Measurements from ENCODE around the gene SAPCD2.

Gene SAPCD2

GRCh38 chr9:137046088-137046787, 24.1 kb downstream of the SAPCD2 start, which contains the start of gene NPDC1:
Gene NPDC1, minus strand, starts transcription at chr9:137046177. Its CDS starts 188 bp downstream, at chr9:137045989.
- TF ChIP-seq CTCF (IDR thresholded peaks at IDR 0.05; ENCODE audit: poor library complexity, severe bottlenecking): peak; percentile 93
- H3K27me3 ChIP-seq (ENCODE audit: insufficient read depth, poor library complexity, severe bottlenecking): no peaks in the 10 kb centered on the region
- no peaks in the 10 kb centered on the region for H3K36me3 ChIP-seq (ENCODE audit: low read depth)
- DNase-seq (ENCODE audit: low spot score) (no peak), ATAC-seq (ENCODE audit: low read depth) (peak; percentile 43)
- peak within 1 kb of the TSS; percentile 67 for H3K4me3 ChIP-seq (ENCODE audit: severe bottlenecking)
- H3K27ac ChIP-seq (ENCODE audit: poor library complexity, severe bottlenecking): peak within 1 kb of the TSS; percentile 14
- H3K4me1 ChIP-seq (ENCODE audit: insufficient read depth, poor library complexity, severe bottlenecking): no peaks in the 10 kb centered on the region
- H3K9me3 ChIP-seq (ENCODE audit: severe bottlenecking): no peaks in the 10 kb centered on the region

DNA sequence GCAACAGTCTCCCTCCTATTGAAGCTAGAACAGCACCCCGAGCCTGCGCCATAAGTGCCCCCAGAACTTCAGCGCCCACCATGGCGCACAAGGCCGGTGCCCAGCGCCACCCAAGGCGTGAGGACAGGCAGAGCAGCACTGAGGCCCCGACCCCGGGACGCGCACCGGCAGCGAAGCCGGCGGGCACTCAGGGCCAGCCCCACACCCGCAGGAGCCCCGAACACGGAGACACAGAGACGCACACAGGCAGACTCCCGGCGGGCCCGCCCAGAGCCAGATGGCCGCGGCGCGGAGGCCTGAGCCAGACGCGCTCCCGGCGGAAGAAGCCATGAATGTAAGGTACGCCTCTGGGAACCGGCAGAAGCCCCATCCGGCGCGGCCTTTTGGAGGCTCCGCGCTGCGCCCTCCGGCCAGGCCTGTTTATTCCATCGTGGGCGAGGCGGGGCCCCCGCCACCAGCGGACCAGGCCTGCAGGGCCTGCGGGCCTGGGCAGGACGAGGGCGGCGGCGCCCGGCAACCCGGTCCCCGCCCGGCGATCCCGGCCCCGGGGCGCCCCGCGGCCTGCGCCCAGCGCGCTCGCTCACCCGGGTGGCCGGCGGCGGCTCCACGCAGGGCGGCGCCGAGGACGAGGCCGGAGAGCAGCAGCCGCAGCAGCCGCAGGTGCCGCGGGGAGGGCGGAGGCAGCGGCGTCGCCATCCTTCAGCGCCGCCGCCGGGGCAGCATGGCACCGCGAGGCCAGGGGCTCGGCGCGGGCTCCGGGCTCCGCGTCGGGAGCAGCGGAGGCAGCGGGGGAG, 24.9 kb downstream of the SAPCD2 start:
- peak; percentile 35 for ATAC-seq (ENCODE audit: low read depth)
- Histone ChIP-seq H3K36me3 (ENCODE audit: low read depth) (no peaks in the 10 kb centered on the region), H3K27ac (ENCODE audit: poor library complexity, severe bottlenecking) (peak overlapping the region; percentile 14), H3K4me3 (ENCODE audit: severe bottlenecking) (peak overlapping the region; percentile 67), H3K4me1 (ENCODE audit: insufficient read depth, poor library complexity, severe bottlenecking) (no peaks in the 10 kb centered on the region), H3K27me3 (ENCODE audit: insufficient read depth, poor library complexity, severe bottlenecking) (no peaks in the 10 kb centered on the region), H3K9me3 (ENCODE audit: severe bottlenecking) (no peaks in the 10 kb centered on the region)
- TF ChIP-seq CTCF (IDR thresholded peaks at IDR 0.05; ENCODE audit: poor library complexity, severe bottlenecking): no peak
- no peak for DNase-seq (ENCODE audit: low spot score)

DNA sequence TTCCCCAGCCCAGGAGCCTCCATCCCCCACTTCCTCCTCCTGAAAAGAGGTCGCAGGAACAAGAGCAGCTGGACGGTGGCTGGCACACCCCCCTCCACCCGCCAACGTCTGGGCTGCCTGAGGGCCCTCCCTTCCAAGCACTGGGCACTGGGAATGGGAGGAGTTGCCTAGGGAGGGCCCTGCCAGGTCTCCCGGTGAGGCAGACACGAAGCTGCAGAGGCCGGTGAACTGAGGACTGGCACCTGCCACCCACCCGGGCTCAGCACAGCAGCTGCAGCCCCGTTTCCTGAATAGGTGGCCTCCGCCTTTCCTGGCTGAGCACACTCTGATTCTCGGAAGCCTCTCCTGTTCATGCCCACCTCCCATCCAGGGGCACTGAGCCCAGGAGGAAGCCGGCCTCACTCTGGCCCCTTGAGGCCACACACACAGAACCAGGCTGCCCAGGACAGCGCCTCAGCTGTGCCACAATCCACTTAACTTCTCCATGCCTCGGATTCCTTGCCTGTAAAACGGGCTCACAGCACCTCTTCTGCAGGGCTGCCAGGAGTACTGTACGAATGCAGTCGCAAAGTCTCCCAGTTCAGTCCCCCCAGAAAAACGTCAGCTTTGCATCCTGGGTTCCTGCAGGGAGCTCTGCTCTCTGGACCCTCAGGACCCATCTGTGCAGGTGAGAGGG, 25.7 kb downstream of the SAPCD2 start:
- ATAC-seq (ENCODE audit: low read depth) (peak; percentile 36; the same call in 2 of the 3 replicates), DNase-seq (ENCODE audit: low spot score) (no peak)
- no peak overlapping the region for H3K27ac ChIP-seq (ENCODE audit: poor library complexity, severe bottlenecking)
- no peaks in the 10 kb centered on the region for H3K27me3 ChIP-seq (ENCODE audit: insufficient read depth, poor library complexity, severe bottlenecking)
- TF ChIP-seq CTCF (IDR thresholded peaks at IDR 0.05; ENCODE audit: poor library complexity, severe bottlenecking): no peak
- no peaks in the 10 kb centered on the region for H3K4me1 ChIP-seq (ENCODE audit: insufficient read depth, poor library complexity, severe bottlenecking)
- H3K9me3 ChIP-seq (ENCODE audit: severe bottlenecking): no peaks in the 10 kb centered on the region
- peak overlapping the region; percentile 67 for H3K4me3 ChIP-seq (ENCODE audit: severe bottlenecking)
- H3K36me3 ChIP-seq (ENCODE audit: low read depth): no peaks in the 10 kb centered on the region

DNA sequence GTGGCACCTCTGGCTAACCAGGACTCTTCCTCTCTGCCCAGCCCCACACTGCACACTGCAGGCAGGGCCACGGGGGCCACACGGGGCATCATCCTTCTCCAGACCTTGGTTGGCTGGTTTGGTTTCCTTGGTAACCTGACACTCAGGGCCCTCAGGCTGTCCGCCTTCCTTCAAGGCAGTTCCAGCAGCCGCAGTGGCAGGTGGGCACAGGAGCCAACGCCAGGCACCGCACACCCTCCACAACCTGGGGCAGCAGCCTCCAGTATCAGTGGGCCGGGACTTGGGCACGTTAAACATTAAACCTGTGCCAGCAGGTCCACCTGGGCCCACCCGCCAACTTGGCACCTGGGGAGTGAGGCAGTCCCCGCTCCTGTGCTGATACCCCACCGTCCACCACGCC, 26.3 kb downstream of the SAPCD2 start:
- no peak for DNase-seq (ENCODE audit: low spot score)
- Histone ChIP-seq H3K27ac (ENCODE audit: poor library complexity, severe bottlenecking) (no peak overlapping the region), H3K4me3 (ENCODE audit: severe bottlenecking) (no peak overlapping the region)

More for the DNA sequence above, 26.3 kb downstream of the SAPCD2 start:
- Histone ChIP-seq H3K4me1 (ENCODE audit: insufficient read depth, poor library complexity, severe bottlenecking) (no peaks in the 10 kb centered on the region), H3K9me3 (ENCODE audit: severe bottlenecking) (no peaks in the 10 kb centered on the region), H3K27me3 (ENCODE audit: insufficient read depth, poor library complexity, severe bottlenecking) (no peaks in the 10 kb centered on the region), H3K36me3 (ENCODE audit: low read depth) (0 out of 2 replicates have a peak, but pooled peaks cover under 1% of the 10 kb centered on the region)
- no peak for TF ChIP-seq CTCF (IDR thresholded peaks at IDR 0.05; ENCODE audit: poor library complexity, severe bottlenecking)
- no peak for ATAC-seq (ENCODE audit: low read depth)
